OCI-LY3 (cell line): ENCODE measurements around the gene VGLL4.

Experiments used
- CTCF ChIP-seq: fragments of 200-600, 300-600 bp; sonication (generic); IDR thresholded peaks from 2 replicates; pipeline ENCODE4 v1.5.1; 2014; ENCODE audit warnings: antibody characterized with exemption, low read length, low read depth
- EZH2phosphoT487 ChIP-seq: fragments of 200-600 bp; shearing (Covaris generic); IDR thresholded peaks from 2 replicates; pipeline ENCODE4 v1.6.1; 2018; ENCODE audit warnings: antibody characterized with exemption, mixed run types, low read depth

- TF ChIP-seq CTCF (no peak), EZH2phosphoT487 (no peak)
Measured at GRCh38 chr3:11589706-11590105, 54.0 kb downstream of the VGLL4 start.
